ENCODE results near the gene NRL. TPM values are rescaled to one million over a fixed set of nuclear protein-coding genes. Genes with fewer than 3 reads are reported as not detected.

NRL gene
- total RNA-seq, 1 donor from 2014 or later = 2.0 TPM

DNA sequence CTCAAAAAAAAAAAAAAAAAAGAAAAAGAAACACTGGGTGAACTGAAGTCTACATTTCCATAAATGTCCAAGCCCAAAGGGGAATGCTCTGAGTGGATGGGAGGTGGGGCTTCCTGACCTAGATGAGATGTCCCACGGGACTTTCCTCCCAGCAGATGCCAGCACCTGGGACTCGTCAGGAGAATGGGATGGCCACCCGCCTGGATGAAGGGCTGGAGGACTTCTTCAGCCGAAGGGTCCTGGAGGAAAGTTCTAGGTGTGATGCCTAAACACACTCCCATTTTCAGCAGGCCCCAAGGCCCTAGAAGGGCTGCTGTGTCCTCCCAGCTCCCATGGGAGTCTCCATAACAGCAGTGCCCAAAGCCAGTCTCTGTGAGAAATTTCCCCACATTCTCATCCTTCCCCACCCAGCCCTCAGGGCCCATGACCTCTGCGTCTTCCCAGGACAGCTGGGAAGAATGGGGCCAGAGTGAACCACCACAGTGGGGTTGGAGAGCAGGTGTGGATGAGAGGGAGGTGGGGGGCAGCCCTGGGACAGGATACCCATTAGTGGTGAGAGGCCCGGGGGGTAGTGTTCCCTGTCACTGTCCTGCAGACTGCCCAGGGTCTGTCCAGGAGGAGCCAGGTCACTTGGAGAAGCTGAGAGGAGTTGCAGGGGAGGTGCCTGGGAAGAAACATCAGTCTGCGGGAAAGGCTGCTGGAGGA lies 50.5 kb downstream of the NRL start:
- DNase-seq (no peak), ATAC-seq (no peak)
- Histone ChIP-seq H3K27ac (no peak overlapping the region), H3K9me3 (no peaks in the 10 kb centered on the region), H3K4me3 (no peak overlapping the region), H3K36me3 (no peaks in the 10 kb centered on the region), H3K4me1 (no peaks in the 10 kb centered on the region), H3K27me3 (ENCODE audit: low read depth) (no peaks in the 10 kb centered on the region)
- TF ChIP-seq, protein P1, sequence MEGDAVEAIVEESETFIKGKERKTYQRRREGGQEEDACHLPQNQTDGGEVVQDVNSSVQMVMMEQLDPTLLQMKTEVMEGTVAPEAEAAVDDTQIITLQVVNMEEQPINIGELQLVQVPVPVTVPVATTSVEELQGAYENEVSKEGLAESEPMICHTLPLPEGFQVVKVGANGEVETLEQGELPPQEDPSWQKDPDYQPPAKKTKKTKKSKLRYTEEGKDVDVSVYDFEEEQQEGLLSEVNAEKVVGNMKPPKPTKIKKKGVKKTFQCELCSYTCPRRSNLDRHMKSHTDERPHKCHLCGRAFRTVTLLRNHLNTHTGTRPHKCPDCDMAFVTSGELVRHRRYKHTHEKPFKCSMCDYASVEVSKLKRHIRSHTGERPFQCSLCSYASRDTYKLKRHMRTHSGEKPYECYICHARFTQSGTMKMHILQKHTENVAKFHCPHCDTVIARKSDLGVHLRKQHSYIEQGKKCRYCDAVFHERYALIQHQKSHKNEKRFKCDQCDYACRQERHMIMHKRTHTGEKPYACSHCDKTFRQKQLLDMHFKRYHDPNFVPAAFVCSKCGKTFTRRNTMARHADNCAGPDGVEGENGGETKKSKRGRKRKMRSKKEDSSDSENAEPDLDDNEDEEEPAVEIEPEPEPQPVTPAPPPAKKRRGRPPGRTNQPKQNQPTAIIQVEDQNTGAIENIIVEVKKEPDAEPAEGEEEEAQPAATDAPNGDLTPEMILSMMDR (IDR thresholded peaks at IDR 0.05) = no peak
- intact Hi-C loops (cut with DNase I) = no loop called here

DNA sequence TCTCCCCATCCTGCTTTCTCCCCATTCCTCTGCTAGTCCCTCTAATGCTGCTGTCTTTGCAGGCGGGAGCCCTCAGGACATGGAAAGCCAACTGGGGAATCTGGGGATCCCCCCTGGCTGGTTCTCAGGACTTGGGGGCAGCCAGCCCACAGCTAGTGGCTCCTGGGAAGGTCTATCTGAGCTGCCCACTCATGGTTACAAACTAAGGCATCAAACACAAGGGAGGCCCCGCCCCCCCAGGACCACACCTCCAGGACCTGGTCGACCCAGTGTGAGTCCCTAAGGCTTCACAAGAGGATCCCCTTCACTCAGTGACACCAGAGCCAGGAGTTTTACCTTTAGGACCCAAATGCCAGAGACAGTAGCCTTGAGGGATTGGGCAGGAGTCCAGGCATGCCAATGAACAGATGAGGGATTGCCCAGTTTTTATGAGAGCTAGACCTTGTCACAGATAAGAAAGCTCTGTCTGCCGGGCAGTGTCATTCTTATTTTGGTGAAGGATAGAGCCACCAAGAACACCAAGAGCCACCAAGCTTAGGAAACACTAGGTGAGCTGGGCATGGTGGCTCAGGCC lies 51.4 kb downstream of the NRL start:
- Histone ChIP-seq H3K4me3 (no peak overlapping the region), H3K4me1 (no peaks in the 10 kb centered on the region), H3K27ac (no peak overlapping the region), H3K9me3 (no peaks in the 10 kb centered on the region), H3K27me3 (ENCODE audit: low read depth) (no peaks in the 10 kb centered on the region), H3K36me3 (no peaks in the 10 kb centered on the region)
- ATAC-seq (no peak), DNase-seq (no peak)
- intact Hi-C loops (cut with DNase I) = no loop called here
- TF ChIP-seq, protein P1 (IDR thresholded peaks at IDR 0.05) = no peak

DNA sequence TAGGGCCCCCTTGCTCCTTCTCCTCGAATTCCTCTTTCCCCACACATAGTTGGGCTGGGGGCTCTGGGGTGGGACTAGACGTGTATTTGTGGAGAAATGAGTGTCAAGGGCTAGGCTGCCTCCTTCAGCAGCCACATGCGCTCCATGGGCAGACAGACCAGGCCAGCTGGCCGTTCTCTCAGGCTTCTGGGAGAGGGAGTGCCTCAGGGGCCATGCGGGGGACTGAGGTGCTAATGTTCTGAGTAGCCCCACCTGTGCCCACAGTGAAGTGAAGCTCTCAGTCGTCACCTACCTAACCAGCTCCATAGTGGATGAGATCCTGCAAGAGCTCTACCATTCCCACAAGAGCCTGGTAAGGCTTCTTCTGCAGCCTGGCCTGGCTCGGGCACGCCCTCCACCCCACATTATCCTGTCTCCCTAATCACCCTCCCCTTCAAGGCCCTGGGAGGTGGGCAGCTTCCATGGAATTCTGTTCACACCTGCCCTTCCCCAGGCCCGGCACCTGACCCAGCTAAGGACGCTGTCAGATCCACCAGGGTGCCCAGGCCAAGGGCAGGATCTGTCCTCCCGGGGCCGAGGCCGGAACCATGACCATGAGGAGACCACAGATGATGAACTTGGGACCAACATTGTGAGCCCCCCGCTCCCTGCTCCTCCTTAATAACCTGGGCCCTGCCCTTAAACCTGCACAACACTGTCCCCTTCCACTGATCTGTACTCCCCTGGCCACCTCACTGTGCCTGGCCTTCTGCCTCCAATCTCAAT lies 52.4 kb downstream of the NRL start:
- no peaks in the 10 kb centered on the region for H3K27me3 ChIP-seq (ENCODE audit: low read depth)
- H3K36me3 ChIP-seq = no peaks in the 10 kb centered on the region
- no peaks in the 10 kb centered on the region for H3K9me3 ChIP-seq
- H3K4me1 ChIP-seq = no peaks in the 10 kb centered on the region
- no peak overlapping the region for H3K27ac ChIP-seq
- no peak overlapping the region for H3K4me3 ChIP-seq
- TF ChIP-seq, protein P1 (IDR thresholded peaks at IDR 0.05) = no peak
- no peak for DNase-seq
- intact Hi-C loops (cut with DNase I) = no loop called here
- ATAC-seq = no peak

DNA sequence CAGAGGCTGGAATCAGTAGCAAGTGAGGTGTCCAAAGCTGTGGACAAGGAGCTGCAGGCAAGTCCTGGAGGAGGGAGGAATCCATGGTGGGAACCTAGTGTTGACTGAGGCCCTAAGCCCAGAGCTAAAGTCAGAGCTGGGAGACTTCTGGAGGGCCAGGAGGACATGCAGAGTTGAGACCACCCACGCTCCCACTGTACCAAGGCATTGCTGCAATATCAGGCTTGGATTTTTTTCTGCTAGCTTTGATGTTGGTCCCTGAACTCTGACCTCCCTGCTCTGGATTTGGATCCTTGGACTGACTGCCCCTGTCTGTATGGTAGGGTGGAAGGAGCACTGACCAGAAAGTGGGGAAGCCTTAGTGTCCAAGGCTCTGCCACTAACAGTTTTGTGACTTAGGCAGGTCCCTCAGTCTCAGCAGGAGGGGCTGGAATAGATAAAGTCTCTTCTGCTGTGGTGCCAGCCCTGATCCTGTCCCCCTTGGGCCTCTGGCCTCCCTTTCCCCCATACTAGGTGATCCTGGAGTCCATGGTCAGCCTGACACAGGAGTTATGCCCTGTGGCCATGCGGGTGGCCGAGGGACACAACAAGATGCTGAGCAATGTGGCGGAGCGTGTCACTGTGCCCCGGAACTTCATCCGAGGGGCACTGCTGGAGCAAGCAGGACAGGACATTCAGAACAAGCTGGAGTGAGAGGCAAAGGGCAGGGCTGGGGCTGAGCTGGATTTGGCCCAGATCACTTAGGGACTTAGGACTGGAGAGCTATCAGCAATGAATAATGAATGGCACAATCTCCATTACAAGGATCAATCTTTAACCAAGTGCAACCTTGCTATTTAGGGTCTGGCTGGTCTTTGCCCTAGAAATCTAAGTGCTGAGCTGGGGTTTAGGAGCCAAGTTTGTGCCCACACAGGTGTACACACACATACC lies 53.5 kb downstream of the NRL start:
- H3K27me3 ChIP-seq (ENCODE audit: low read depth) = no peaks in the 10 kb centered on the region
- DNase-seq (no peak), ATAC-seq (no peak)
- no peaks in the 10 kb centered on the region for H3K4me1 ChIP-seq
- intact Hi-C loops (cut with DNase I) = no loop called here
- no peak overlapping the region for H3K4me3 ChIP-seq
- TF ChIP-seq, protein P1 (IDR thresholded peaks at IDR 0.05) = no peak
- H3K9me3 ChIP-seq = no peaks in the 10 kb centered on the region
- no peaks in the 10 kb centered on the region for H3K36me3 ChIP-seq
- H3K27ac ChIP-seq = no peak overlapping the region

GRCh38 chr14:24060443-24060842 lies 54.3 kb downstream of the NRL start:
- H3K27ac ChIP-seq = no peak overlapping the region
- TF ChIP-seq, protein P1 (IDR thresholded peaks at IDR 0.05) = no peak
- no peaks in the 10 kb centered on the region for H3K9me3 ChIP-seq
- H3K4me1 ChIP-seq = no peaks in the 10 kb centered on the region
- no peaks in the 10 kb centered on the region for H3K27me3 ChIP-seq (ENCODE audit: low read depth)
- no peak for ATAC-seq
- no peak for DNase-seq
- H3K36me3 ChIP-seq = no peaks in the 10 kb centered on the region
- H3K4me3 ChIP-seq = no peak overlapping the region
- intact Hi-C loops (cut with DNase I) = no loop called here

Measured in lower lobe of right lung (tissue), 2 donors.